ENCODE results near the gene DCTPP1.
A peak's percentile ranks its signal among the peaks of the same experiment; 100 is the strongest.
"Not testable (repeated sequence)": the region's sequence is repeated elsewhere in the genome, so short reads cannot be mapped to it uniquely, and the experiment has no call there.

The DCTPP1 gene

DNA sequence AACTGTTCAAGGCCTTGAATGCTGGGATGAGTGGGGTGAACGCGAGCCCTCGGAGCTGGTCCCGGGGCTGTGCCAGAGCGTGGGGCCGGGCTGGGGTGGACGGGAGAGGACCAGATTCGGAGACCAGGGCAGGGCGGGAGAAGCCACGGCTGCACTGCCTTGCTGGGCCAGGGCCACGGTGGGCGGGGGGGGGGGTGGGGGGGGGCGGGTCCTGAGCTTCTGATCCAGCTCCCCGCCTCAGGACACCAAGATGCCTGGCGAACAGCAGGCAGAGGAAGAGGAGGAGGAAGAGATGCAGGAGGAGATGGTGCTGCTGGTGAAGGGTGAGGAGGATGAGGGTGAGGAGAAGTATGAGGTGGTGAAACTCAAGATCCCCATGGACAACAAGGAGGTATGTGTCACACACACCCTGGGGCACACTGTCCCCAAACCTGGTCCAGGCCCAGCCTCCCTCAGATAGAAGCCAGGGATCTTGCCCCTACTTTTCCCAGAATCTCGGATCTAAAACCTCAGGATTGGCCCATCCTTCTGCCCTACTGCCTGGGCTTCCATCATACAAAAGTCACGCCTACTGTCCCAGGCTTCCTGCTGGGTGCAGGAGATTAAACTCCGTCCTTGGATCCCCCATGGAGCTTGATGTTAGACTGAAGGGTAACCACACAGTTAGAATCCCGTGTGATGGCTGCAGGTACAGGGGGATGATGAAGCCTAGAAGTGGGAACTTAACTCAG lies 21.9 kb downstream of the DCTPP1 start:
- H3K36me3 Mint-ChIP-seq, result peaks cover 4% of the 10 kb centered on the region
- H3K4me1 Mint-ChIP-seq (ENCODE audit: low read depth), result peaks cover 28% of the 10 kb centered on the region
- peak overlapping the region; percentile 76 for H3K27ac Mint-ChIP-seq
- no peaks in the 10 kb centered on the region for H3K9me3 Mint-ChIP-seq (ENCODE audit: low read depth)
- peak overlapping the region; percentile 84 for H3K4me3 Mint-ChIP-seq
- H3K27me3 Mint-ChIP-seq, result no peaks in the 10 kb centered on the region

DNA sequence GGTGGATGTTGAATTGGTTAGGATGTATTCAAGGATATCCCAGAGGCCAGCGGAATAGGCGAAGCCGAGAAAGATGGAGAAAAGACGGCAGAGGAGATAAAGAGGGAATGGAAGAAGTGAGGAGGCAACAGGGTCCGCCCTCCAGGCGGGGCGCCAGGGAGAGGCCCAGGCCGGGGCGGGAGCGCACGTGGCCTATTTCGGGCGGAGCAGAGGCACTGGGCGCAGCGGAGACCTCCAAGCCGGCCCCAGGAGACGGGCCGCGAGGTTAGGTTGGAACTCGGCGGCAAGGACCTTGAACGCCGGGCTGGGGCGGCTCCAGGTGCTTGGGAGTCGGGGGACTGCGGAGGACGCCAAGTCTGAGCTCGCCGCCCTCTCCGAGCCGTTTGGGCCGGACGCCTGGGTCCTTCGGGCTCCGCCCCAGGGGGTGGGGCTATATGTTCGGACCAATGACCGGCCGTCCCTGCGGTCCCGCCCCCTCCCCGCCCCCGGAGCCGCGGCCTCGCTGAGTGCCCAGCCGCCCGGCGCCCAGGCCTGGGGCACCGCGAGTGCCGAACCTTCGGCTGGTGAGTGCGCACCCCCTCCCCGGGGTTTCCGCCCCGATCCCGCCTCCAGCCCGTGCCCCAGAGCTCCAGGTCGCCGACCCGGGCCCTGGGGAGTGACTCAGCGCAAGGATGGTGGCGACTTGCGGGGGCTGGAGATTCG lies 22.6 kb downstream of the DCTPP1 start, which contains the start of gene ZNF771:
Gene ZNF771, plus strand, starts transcription at position 505 of the 702 bp plus-strand sequence. CDS start 448 bp downstream, outside the sequence.
- H3K4me1 Mint-ChIP-seq (ENCODE audit: low read depth), result peaks cover 31% of the 10 kb centered on the region
- H3K27me3 Mint-ChIP-seq, result no peaks in the 10 kb centered on the region
- H3K9me3 Mint-ChIP-seq (ENCODE audit: low read depth), result no peaks in the 10 kb centered on the region
- H3K36me3 Mint-ChIP-seq, result peaks cover 4% of the 10 kb centered on the region
- peak within 1 kb of the TSS; percentile 99 for H3K27ac Mint-ChIP-seq
- peak within 1 kb of the TSS; percentile 99 for H3K4me3 Mint-ChIP-seq

DNA sequence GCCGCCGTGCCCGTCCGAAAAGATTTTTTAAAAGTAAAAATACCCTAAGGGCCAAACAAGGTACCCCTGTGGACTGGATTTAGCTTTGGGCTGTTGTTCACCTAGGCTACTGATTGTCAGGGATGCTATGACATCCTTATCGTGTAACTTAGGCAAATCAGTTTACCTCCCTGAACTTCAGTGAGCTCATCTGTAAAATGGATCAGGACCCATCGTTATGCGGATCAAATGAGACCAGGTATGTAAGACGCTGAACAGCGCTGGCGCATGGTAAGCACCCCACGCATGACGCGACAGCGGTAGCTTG lies 23.1 kb downstream of the DCTPP1 start:
- Mint-ChIP-seq H3K36me3 (no peaks in the 10 kb centered on the region), H3K9me3 (ENCODE audit: low read depth) (no peaks in the 10 kb centered on the region), H3K4me1 (ENCODE audit: low read depth) (peaks cover 26% of the 10 kb centered on the region), H3K27ac (peak overlapping the region; percentile 99), H3K4me3 (peak overlapping the region; percentile 99), H3K27me3 (no peaks in the 10 kb centered on the region)

DNA sequence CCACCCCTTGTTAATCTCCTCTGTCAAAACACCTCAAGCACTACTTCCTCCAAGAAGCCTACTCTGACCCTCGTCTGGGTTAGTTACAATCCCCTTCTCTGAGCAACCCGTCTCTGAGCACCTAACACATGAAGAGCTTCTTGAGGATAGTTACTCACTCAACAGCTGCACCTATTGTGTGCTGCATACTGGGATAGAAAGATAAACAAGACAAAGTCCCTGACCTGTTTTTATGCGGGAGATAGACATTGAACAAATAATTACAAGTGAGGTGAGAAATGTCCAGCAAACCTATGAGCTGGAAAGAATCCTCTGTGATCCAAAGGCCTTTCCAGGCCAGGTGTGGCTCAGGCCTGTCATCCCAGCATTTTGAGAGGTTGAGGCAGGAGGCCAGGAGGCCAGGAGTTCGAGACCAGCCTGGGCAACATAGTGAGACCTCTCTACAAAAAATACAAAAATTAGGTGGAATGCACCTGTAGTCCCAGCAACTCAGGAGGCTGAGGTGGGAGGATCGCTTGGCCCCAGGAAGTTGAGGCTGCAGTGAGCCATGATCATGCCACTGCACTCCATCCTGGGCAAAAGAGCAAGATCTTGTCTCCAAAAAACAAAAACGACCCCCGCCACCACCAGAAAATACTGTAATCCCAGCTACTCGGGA lies 27.9 kb downstream of the DCTPP1 start:
- no peaks in the 10 kb centered on the region for H3K9me3 Mint-ChIP-seq (ENCODE audit: low read depth)
- no peaks in the 10 kb centered on the region for H3K36me3 Mint-ChIP-seq
- H3K4me1 Mint-ChIP-seq (ENCODE audit: low read depth), result peaks cover 37% of the 10 kb centered on the region
- H3K27me3 Mint-ChIP-seq, result no peaks in the 10 kb centered on the region
- peak overlapping the region; percentile 86 for H3K4me3 Mint-ChIP-seq
- H3K27ac Mint-ChIP-seq, result peak overlapping the region; percentile 72

DNA sequence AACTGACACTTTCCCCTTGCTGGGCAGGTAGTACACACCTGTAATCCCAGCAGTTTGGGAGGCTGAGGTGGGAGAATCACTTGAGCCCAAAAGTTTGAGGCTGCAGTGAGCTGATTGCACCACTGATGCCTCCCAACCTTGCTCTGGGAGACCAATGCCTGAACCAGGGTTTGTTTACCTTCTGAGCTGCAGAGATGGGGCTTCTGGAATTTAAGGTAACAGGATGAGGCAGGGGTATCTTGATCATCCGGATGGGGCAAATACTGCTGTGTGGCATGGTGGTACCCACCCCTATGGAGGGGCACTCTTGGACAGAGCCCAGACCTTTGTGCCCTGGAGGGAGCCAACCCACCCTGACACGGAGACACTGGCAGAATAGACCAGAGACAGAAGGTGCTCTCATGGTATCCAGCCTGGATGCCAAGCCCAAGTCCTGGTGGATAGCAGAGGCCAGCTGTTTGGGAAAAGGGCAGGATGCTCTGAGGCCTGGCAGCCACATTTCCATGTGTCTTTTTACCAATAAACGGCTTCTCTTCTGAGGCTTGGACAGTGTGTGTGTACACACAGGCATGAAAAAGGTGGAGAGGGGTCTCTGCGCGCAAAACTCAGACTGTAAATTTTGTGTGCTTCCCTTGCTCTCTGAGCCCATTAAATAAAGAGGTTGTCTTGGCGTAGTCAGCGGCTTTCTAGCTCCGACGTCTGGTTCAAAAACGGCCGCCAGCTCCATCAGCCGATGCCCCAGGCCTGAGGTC lies 30.2 kb downstream of the DCTPP1 start:
- Mint-ChIP-seq H3K4me1 (ENCODE audit: low read depth) (peaks cover 45% of the 10 kb centered on the region), H3K9me3 (ENCODE audit: low read depth) (no peaks in the 10 kb centered on the region), H3K27ac (peak overlapping the region; percentile 81), H3K27me3 (no peaks in the 10 kb centered on the region), H3K36me3 (no peaks in the 10 kb centered on the region), H3K4me3 (peak overlapping the region; percentile 86)

DNA sequence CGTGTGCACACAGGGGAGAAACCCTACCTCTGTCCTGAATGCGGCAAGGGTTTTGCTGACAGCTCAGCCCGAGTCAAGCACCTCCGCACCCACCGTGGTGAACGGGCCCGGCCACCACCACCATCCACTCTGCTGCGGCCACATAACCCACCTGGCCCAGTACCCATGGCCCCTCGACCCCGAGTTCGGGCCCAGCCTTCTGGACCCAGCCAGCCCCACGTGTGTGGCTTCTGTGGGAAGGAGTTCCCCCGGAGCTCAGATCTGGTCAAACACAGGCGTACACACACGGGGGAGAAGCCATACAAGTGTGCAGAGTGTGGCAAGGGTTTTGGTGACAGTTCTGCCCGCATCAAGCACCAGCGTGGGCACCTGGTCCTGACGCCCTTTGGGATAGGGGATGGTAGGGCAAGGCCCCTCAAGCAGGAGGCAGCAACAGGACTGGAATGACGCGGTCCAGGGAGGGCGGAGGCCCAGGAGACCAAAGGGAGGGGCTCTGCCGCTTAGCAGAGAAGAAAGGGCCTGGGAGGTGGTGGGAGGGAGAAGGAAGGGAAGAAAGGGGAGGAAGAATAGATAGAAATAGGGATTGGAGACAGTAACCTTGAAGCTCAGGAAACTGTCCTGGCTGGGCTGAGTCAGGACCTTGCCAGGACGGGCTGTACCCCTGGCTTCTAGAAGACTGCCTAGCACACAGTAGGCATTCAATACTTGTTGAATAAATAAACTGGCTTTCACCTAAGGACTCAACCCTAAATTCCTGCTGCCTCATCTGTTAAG lies 31.0 kb downstream of the DCTPP1 start:
- H3K4me3 Mint-ChIP-seq, result peak overlapping the region; percentile 86
- no peak overlapping the region for H3K27ac Mint-ChIP-seq
- H3K36me3 Mint-ChIP-seq, result no peaks in the 10 kb centered on the region
- no peaks in the 10 kb centered on the region for H3K9me3 Mint-ChIP-seq (ENCODE audit: low read depth)
- H3K27me3 Mint-ChIP-seq, result no peaks in the 10 kb centered on the region
- peaks cover 49% of the 10 kb centered on the region for H3K4me1 Mint-ChIP-seq (ENCODE audit: low read depth)

DNA sequence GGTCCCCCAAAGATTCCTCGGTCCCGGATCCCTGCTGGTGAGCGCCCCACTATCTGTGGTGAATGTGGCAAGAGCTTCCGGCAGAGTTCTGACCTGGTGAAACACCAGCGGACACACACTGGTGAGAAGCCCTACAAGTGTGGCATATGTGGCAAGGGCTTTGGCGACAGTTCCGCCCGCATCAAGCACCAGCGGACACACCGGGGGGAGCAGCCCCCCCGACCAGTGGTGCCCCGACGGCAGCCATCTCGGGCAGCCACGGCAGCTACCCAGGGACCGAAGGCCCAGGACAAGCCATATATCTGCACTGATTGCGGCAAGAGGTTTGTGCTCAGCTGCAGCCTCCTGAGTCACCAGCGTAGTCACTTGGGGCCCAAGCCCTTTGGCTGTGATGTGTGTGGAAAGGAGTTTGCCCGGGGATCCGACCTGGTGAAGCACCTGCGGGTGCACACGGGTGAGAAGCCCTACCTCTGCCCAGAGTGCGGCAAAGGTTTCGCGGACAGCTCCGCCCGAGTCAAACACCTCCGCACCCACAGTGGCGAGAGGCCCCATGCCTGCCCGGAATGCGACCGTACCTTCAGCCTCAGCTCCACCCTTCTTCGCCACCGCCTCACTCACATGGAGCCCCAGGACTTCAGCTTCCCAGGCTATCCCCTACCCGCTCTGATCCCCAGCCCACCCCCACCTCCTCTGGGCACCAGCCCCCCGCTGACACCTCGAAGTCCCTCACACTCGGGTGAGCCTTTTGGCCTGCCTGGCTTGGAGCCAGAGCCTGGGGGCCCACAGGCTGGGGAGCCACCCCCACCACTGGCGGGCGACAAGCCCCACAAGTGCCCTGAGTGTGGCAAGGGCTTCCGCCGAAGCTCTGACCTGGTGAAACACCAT lies 31.8 kb downstream of the DCTPP1 start:
- Mint-ChIP-seq H3K36me3 (no peaks in the 10 kb centered on the region), H3K27ac (no peak overlapping the region), H3K4me1 (ENCODE audit: low read depth) (peaks cover 49% of the 10 kb centered on the region), H3K4me3 (no peak overlapping the region), H3K27me3 (no peaks in the 10 kb centered on the region), H3K9me3 (ENCODE audit: low read depth) (no peaks in the 10 kb centered on the region)

DNA sequence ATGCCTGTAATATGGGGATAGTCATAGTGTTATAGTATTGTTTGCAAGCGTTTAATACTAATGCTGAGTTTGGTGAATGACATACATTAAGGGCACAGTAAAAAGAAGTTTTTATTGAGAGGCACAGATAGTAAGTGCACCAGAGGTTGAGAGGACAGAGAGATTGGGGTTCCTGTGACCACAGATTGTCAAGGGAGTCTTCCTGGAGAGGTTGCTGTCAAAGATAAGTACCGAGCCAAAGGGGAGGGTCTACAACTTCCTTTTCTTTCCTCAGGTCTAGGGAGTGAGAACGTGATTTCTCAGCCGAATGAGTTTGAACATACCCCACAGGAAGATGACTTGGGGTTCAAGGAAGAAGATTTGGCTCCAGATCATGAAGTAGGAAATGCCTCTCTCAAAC lies 32.8 kb downstream of the DCTPP1 start:
- Mint-ChIP-seq H3K4me1 (ENCODE audit: low read depth) (peaks cover 46% of the 10 kb centered on the region), H3K4me3 (peak overlapping the region; percentile 92), H3K27ac (peak overlapping the region; percentile 11), H3K9me3 (ENCODE audit: low read depth) (no peaks in the 10 kb centered on the region), H3K27me3 (no peaks in the 10 kb centered on the region), H3K36me3 (no peaks in the 10 kb centered on the region)

DNA sequence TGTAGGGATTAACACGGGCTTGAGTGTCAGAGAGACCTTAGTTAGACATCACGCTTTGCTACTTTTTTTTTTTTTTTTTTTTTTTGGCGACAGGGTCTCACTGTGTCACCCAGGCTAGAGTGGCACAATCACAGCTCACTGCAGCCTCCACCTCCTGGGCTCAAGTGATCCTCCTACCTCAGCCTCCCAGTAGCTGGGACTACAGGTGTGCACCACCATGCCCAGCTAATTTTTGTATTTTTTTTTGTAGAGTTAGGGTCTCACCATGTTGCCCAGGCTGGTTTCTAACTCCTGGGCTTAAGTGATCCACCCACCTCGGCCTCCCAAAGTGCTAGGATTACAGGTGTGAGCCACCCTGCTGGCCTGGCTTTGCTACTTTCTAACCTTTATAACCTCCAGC lies 33.2 kb downstream of the DCTPP1 start:
- H3K36me3 Mint-ChIP-seq; H3K9me3 Mint-ChIP-seq (ENCODE audit: low read depth); H3K27ac Mint-ChIP-seq; H3K27me3 Mint-ChIP-seq: not testable (repeated sequence)
- peak overlapping the region; percentile 92 for H3K4me3 Mint-ChIP-seq
- peaks cover 45% of the 10 kb centered on the region for H3K4me1 Mint-ChIP-seq (ENCODE audit: low read depth)

DNA sequence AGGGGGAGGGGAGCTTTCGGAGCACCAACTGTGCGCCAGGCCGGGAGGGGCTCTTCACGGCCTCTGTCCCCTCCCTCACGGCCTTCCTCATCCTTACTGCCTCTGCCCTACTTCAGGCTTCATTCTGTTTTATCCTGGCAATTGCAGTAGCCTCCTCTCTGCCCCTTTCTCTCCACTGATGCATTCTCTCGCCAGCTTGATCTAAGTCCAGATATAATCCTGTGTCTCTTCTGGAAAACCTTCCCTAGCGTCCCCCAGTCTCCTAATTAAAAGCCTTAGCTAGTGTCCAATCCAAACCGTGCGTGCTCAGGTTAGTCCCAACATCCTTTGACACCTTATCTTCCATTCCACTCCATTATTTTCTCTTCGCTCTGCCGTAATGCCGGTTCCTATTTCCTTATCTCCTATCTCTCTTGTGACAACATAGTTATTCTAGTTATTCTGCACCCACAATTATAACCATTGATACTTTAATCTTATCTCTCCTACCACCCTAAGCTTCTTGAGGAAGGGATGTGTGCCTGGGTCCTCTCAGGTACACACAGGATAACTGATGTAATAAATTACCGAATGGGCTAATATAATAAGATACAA lies 33.7 kb downstream of the DCTPP1 start:
- Mint-ChIP-seq H3K36me3 (no peaks in the 10 kb centered on the region), H3K27ac (peak overlapping the region; percentile 72), H3K4me1 (ENCODE audit: low read depth) (peaks cover 43% of the 10 kb centered on the region), H3K4me3 (peak overlapping the region; percentile 92), H3K27me3 (no peaks in the 10 kb centered on the region), H3K9me3 (ENCODE audit: low read depth) (no peaks in the 10 kb centered on the region)

DNA sequence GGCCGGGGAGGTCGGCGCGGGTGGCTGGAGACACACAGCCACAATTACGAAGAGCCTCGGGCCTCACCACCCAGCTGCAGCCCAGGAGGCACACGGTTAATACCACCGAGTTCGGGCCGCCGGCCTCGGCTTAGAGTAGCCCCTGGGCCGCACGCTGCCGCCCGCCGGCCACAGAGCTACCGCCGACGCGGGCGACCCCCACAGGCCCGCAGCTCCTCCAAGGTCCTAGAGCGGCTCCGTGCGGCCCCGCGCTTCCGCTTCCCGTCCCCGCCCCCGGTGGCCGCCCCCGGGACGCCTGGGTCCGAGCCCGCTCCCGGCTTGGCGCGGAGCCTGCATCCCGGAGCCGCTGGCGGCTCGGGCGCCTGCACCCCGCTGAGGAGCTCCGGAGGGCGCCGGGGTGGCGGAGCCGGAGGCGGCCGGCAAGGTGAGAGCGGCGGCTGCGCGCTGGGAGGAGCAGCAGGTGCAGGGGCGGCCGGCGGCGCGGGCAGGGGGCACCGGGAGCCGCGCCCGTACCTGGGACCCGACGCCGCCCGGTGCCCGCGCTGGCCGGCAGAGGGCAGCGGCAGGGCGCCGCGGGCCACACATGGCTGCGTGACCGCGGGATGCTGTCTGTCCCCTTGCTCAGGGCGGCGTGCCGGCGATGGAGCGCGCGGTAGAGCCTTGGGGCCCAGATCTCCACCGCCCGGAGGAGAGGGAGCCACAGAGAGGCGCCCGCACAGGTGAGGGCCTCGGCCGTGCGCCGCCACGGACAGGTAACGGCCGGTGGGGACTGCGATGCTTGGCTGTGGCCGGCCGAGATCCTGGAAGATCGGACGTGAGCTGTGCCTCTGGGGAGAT lies 34.5 kb downstream of the DCTPP1 start, which contains the start of gene ZNF48:
Gene ZNF48, plus strand, starts transcription at position 266 of the 837 bp plus-strand sequence. Its CDS starts 375 bp downstream, at position 641.
- Mint-ChIP-seq H3K36me3 (no peaks in the 10 kb centered on the region), H3K27ac (peak within 1 kb of the TSS; percentile 72), H3K4me3 (peak within 1 kb of the TSS; percentile 92), H3K9me3 (ENCODE audit: low read depth) (no peaks in the 10 kb centered on the region), H3K27me3 (no peaks in the 10 kb centered on the region), H3K4me1 (ENCODE audit: low read depth) (peaks cover 38% of the 10 kb centered on the region)

DNA sequence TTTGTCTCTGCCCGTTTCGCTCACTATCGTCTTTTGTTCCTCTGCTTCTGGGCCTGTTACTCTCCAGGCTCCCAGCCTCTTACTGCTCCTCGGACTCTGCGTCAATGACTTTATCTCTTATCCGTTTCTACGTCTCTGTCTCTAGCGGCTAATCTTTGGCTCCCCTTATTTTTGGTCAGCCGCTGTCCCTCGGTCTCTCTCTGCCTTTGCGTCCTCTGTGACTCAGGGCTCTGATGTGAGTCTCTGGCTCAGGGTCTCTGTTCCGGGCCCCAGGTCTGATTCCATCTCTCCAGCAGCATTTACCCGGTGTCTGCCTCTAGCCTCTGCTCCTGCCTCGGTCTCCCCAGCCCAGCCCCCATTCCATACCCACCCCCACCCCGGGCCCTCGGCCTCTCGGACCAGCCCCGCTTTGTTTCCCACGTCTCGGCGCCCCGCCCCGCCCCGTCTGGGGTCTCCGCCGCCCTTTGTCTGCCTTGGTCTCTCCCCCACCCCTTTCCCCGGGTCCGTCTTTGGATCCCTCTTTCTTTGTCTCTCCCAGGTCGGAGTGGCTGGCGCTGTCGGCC lies 35.2 kb downstream of the DCTPP1 start:
- Mint-ChIP-seq H3K4me1 (ENCODE audit: low read depth) (peaks cover 32% of the 10 kb centered on the region), H3K4me3 (peak overlapping the region; percentile 90), H3K27ac (peak overlapping the region; percentile 66), H3K36me3 (no peaks in the 10 kb centered on the region), H3K27me3 (no peaks in the 10 kb centered on the region), H3K9me3 (ENCODE audit: low read depth) (no peaks in the 10 kb centered on the region)

Measured in activated naive CD8-positive, alpha-beta T cell (primary cell).